B cell (primary cell): ENCODE measurements around the gene BMPR1A.

ENCODE experiments used
- CTCF ChIP-seq: fragments of 200-600 bp; IDR thresholded peaks from one replicate; pipeline ENCODE4 v1.8.0; 2022; ENCODE audit warnings: antibody characterized with exemption, mild to moderate bottlenecking
- EZH2 ChIP-seq: IDR thresholded peaks from 2 replicates; pipeline ENCODE4 v1.6.1; 2012; ENCODE audit warnings: borderline replicate concordance, low read depth, mild to moderate bottlenecking, moderate library complexity, low read length; ENCODE audit not compliant: insufficient read depth, poor library complexity, severe bottlenecking

GRCh38 chr10:86779220-86780017 lies 23.0 kb downstream of the BMPR1A start:
- no peak for TF ChIP-seq CTCF
- no peak for TF ChIP-seq EZH2
